PC-3 (cell line): ENCODE data around the gene UBE2U. TPM values are rescaled to one million over a fixed set of nuclear protein-coding genes. Genes with fewer than 3 reads are reported as not detected.

Experiments used
- ATAC-seq: fragments of 200-7000 bp; cut with Tn5 transposase; 2 replicates; pipeline ENCODE4 v1.9.1; 2020; ENCODE audit warnings: mild to moderate bottlenecking, moderate library complexity
- BruUV-seq: library from RNA; stranded (reverse); fragments of 400-500 nt; replicated peaks from 2 replicates; lab custom pipeline; 2021; lab: Mats Ljungman, UMichigan
- CTCF ChIA-PET: fragments of 300-600 bp; sonication (Branson Sonifier 250); formaldehyde crosslinking; loops from one replicate; lab custom pipeline; 2022; ENCODE audit warnings: antibody characterized with exemption; lab: Charles Lee
- POLR2A ChIA-PET: fragments of 300-600 bp; sonication (Branson Sonifier 250); formaldehyde crosslinking; loops from one replicate; lab custom pipeline; 2022; ENCODE audit warnings: antibody characterized with exemption; ENCODE audit not compliant: unreplicated experiment; lab: Charles Lee
- DNase-seq: peaks from one replicate; pipeline ENCODE4 v3.0.0-alpha.2; 2015
- H2AFZ ChIP-seq: fragments of 300-600 bp; sonication (generic); 2 replicates; pipeline ENCODE4 v1.6.0; 2016; ENCODE audit warnings: antibody characterized with exemption, low read length
- H3F3A ChIP-seq: fragments of 300-600 bp; sonication (generic); one replicate; pipeline ENCODE4 v1.6.0; 2017; ENCODE audit warnings: antibody characterized with exemption, low read length, control low read depth, mild to moderate bottlenecking; ENCODE audit not compliant: unreplicated experiment
- H3K27ac ChIP-seq: fragments of 300-600 bp; sonication (generic); 2 replicates; pipeline ENCODE4 v1.5.1; 2016; ENCODE audit warnings: mild to moderate bottlenecking, low read length
- H3K27me3 ChIP-seq: fragments of 300-600 bp; sonication (generic); 2 replicates; pipeline ENCODE4 v1.6.1; 2016; ENCODE audit warnings: low read length, mixed read lengths
- H3K36me3 ChIP-seq: fragments of 300-600 bp; sonication (generic); 2 replicates; pipeline ENCODE4 v1.6.1; 2016; ENCODE audit warnings: low read depth, mixed run types, low read length, mixed read lengths
- H3K4me1 ChIP-seq: fragments of 300-600 bp; sonication (generic); 2 replicates; pipeline ENCODE4 v1.5.1; 2016; ENCODE audit warnings: low read length; ENCODE audit not compliant: insufficient read depth
- H3K4me2 ChIP-seq: fragments of 300-600 bp; sonication (generic); 2 replicates; pipeline ENCODE4 v1.6.0; 2016; ENCODE audit warnings: low read length
- H3K4me3 ChIP-seq: fragments of 300-600 bp; sonication (generic); 2 replicates; pipeline ENCODE4 v1.5.1; 2016; ENCODE audit warnings: mild to moderate bottlenecking, low read length, mixed read lengths
- H3K79me2 ChIP-seq: fragments of 300-600 bp; sonication (generic); 2 replicates; pipeline ENCODE4 v1.6.1; 2017; ENCODE audit warnings: low read length, mixed read lengths
- H3K9ac ChIP-seq: fragments of 300-600 bp; sonication (generic); 2 replicates; pipeline ENCODE4 v1.6.0; 2016; ENCODE audit warnings: mild to moderate bottlenecking, low read length
- H3K9me2 ChIP-seq: fragments of 300-600 bp; sonication (generic); replicated peaks from 2 replicates; pipeline ENCODE4 v1.6.1; 2016; ENCODE audit warnings: mixed run types, low read length, mixed read lengths
- H3K9me3 ChIP-seq: fragments of 300-600 bp; sonication (generic); 2 replicates; pipeline ENCODE4 v1.6.1; 2016; ENCODE audit warnings: low read length, mixed read lengths
- H4K20me1 ChIP-seq: fragments of 300-600 bp; sonication (generic); 2 replicates; pipeline ENCODE4 v1.6.1; 2016; ENCODE audit warnings: low read length, mixed read lengths
- CTCF ChIP-seq: fragments of 300-600 bp; sonication (generic); conservative IDR thresholded peaks from 2 replicates; pipeline ENCODE4 v1.5.1; 2017; ENCODE audit warnings: antibody characterized with exemption, low read depth, mild to moderate bottlenecking, low read length
- EZH2 ChIP-seq: fragments of 300-600 bp; sonication (generic); IDR thresholded peaks from one replicate; pipeline ENCODE4 v1.6.1; 2017; ENCODE audit warnings: antibody characterized with exemption, mild to moderate bottlenecking, low read length; ENCODE audit not compliant: unreplicated experiment
- EZH2phosphoT487 ChIP-seq: fragments of 300-600 bp; sonication (generic); IDR thresholded peaks from 2 replicates; pipeline ENCODE4 v1.6.1; 2018; ENCODE audit warnings: mild to moderate bottlenecking, antibody characterized with exemption, low read length, borderline replicate concordance
- intact Hi-C: fragments of 100-400 bp; cut with micrococcal nuclease; formaldehyde crosslinking; loops from 2 replicates; pipeline ENCODE4 v1.9.0; 2023
- total RNA-seq: library from RNA; depleted of rRNA; stranded (reverse); fragments of >200 nt; gene quantifications from 2 replicates; pipeline ENCODE4 v1.2.3, GENCODE V29; 2014

Gene UBE2U
- total RNA-seq, 1 experiment from 2014 or later: not detected

DNA sequence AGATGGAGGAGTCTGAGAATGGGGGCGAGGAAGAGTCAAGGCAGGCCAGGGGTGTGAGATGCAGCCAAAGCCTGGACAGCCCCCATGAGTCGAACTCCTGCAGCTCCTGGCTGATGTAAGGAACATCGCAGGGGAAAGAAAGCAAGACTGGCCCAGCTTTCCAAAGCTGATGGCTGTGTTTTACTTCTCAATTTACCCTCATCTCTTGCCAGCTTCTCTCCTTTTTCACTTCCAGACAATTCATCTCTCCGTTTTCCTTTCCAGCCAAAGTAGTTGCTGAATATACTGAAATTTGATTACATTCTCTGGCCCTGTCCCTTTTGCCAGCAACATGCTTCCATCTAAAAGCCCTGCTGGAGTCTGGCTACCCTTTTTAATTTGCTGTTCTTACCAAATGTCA is 40.0 kb upstream of the UBE2U start:
- Histone ChIP-seq H3K9ac (no peak overlapping the region), H2AFZ (no peak overlapping the region), H3K9me2 (no peaks in the 10 kb centered on the region), H3K36me3 (no peaks in the 10 kb centered on the region), H3K4me1 (no peaks in the 10 kb centered on the region), H3K4me3 (no peak overlapping the region), H3K79me2 (no peaks in the 10 kb centered on the region), H3F3A (no peaks in the 10 kb centered on the region), H4K20me1 (no peaks in the 10 kb centered on the region), H3K9me3 (no peaks in the 10 kb centered on the region), H3K4me2 (no peak overlapping the region), H3K27ac (no peak overlapping the region), H3K27me3 (no peaks in the 10 kb centered on the region)
- BruUV-seq: no TSS peak
- no peak for DNase-seq
- no peak for TF ChIP-seq CTCF
- no peak for TF ChIP-seq EZH2
- TF ChIP-seq EZH2phosphoT487: no peak
- intact Hi-C loops: loop anchor here (5.0 kb wide), 2 partner anchors 79 to 546 kb away; no protein-coding TSS in a partner anchor
- ChIA-PET CTCF (interaction anchor here (0.6 to 1.2 kb wide), 4 partner anchors 26 to 471 kb away, joined by 3 to 9 read pairs (median 3); no protein-coding TSS in a partner anchor), POLR2A (no interaction called here)
- ATAC-seq: no peak

DNA sequence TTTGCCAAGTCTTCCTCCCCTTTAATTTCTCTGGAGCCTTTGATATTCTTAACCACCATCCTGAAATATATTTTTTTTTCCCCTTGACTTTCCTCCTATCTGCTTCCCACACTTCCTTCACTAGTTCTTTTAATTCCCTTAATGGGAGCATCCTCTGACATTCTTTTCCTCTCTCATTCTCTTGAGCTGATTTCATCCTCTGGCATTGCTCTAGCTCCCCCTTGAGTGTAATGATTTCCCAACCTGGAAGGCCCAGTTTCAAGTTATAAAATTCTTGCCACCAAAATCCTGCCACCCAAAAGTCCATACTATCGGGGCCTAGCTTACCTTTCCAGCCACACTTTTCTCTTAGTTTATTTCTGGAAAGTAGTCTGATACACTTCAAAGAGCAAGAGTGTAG is 39.5 kb upstream of the UBE2U start:
- intact Hi-C loops: loop anchor here (5.0 kb wide), 2 partner anchors 78 to 547 kb away; no protein-coding TSS in a partner anchor
- no peaks in the 10 kb centered on the region for H3K4me1 ChIP-seq
- H3K9ac ChIP-seq: no peak overlapping the region
- no peak overlapping the region for H3K27ac ChIP-seq
- TF ChIP-seq EZH2 (no peak), EZH2phosphoT487 (no peak), CTCF (peak; percentile 74)
- H4K20me1 ChIP-seq: no peaks in the 10 kb centered on the region
- no peaks in the 10 kb centered on the region for H3K9me3 ChIP-seq
- H3K79me2 ChIP-seq: no peaks in the 10 kb centered on the region
- no peaks in the 10 kb centered on the region for H3K27me3 ChIP-seq
- no peak overlapping the region for H3K4me3 ChIP-seq
- no TSS peak for BruUV-seq
- no peaks in the 10 kb centered on the region for H3K36me3 ChIP-seq
- ATAC-seq (peak; percentile 61; the same call in 1 of the 2 replicates), DNase-seq (peak; percentile 44)
- no peak overlapping the region for H3K4me2 ChIP-seq
- H3F3A ChIP-seq: no peaks in the 10 kb centered on the region
- CTCF ChIA-PET: interaction anchor here (0.6 to 1.2 kb wide), 5 partner anchors 20 to 472 kb away, joined by 3 to 9 read pairs (median 3); no protein-coding TSS in a partner anchor
- POLR2A ChIA-PET: interaction anchor here (0.7 kb wide), 1 partner anchor 18 kb away, joined by 5 read pairs; no protein-coding TSS in a partner anchor
- H2AFZ ChIP-seq: no peak overlapping the region
- no peaks in the 10 kb centered on the region for H3K9me2 ChIP-seq

- POLR2A ChIA-PET: no interaction called here
- TF ChIP-seq EZH2 (no peak), EZH2phosphoT487 (no peak), CTCF (no peak)
- peaks cover 7% of the 10 kb centered on the region for H3K4me1 ChIP-seq
- intact Hi-C loops: no loop called here
- H3K79me2 ChIP-seq: no peaks in the 10 kb centered on the region
- no peak overlapping the region for H2AFZ ChIP-seq
- no TSS peak for BruUV-seq
- no peaks in the 10 kb centered on the region for H3K27me3 ChIP-seq
- CTCF ChIA-PET: no interaction called here
- DNase-seq: no peak
- no peak overlapping the region for H3K27ac ChIP-seq
- no peaks in the 10 kb centered on the region for H3F3A ChIP-seq
- H3K9me3 ChIP-seq: no peaks in the 10 kb centered on the region
- H3K9me2 ChIP-seq: no peaks in the 10 kb centered on the region
- H3K36me3 ChIP-seq: no peaks in the 10 kb centered on the region
- H3K4me3 ChIP-seq: no peak overlapping the region
- H4K20me1 ChIP-seq: no peaks in the 10 kb centered on the region
- no peak overlapping the region for H3K4me2 ChIP-seq
- H3K9ac ChIP-seq: no peak overlapping the region
- no peak for ATAC-seq
Observed at GRCh38 chr1:64166629-64167028, 36.8 kb upstream of the UBE2U start.
